ENCODE results near the gene UVRAG.
"Not testable (repeated sequence)": the region's sequence is repeated elsewhere in the genome, so short reads cannot be mapped to it uniquely, and the experiment has no call there.

The UVRAG gene

DNA sequence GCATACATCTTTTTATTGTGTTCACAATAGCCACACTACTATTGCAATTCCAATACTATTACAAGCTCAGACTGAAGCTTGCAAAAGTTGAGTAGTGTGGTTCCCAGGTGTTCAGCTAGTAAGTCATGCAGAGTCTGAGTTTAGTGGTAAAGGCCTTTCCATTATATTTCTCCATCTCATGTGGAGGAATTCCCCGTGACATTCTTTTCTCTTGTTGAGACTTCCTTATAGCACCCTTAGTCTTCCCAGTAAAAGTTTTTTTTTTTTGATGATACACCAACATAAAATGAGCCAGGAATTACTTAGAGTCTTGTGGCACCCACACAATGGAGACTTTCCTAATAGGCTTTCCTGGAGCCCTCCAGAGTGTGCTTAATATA lies 110.8 kb downstream of the UVRAG start:
- Histone ChIP-seq H2AFZ (ENCODE audit: low read length) (no peak overlapping the region), H3K9me3 (ENCODE audit: low read length) (no peaks in the 10 kb centered on the region), H3K4me2 (ENCODE audit: low read length) (no peak overlapping the region), H3K4me1 (ENCODE audit: insufficient read depth, low read length, severe bottlenecking) (no peaks in the 10 kb centered on the region), H3K36me3 (ENCODE audit: insufficient read depth, low read length) (no peaks in the 10 kb centered on the region), H3K27me3 (ENCODE audit: insufficient read depth, low read length) (no peaks in the 10 kb centered on the region), H3K9ac (ENCODE audit: low read length) (no peak overlapping the region), H3K4me3 (ENCODE audit: low read depth, low read length, poor library complexity, severe bottlenecking) (no peak overlapping the region), H3F3A (ENCODE audit: insufficient read depth, low read length) (no peaks in the 10 kb centered on the region), H3K79me2 (ENCODE audit: insufficient read depth, low read length) (no peaks in the 10 kb centered on the region; the same call in none of the 2 replicates), H3K9me2 (ENCODE audit: low read depth, low read length) (no peaks in the 10 kb centered on the region), H3K27ac (ENCODE audit: low read depth, low read length, poor library complexity, severe bottlenecking) (no peak overlapping the region), H4K20me1 (ENCODE audit: insufficient read depth, low read length) (no peaks in the 10 kb centered on the region)
- TF ChIP-seq, protein P1, sequence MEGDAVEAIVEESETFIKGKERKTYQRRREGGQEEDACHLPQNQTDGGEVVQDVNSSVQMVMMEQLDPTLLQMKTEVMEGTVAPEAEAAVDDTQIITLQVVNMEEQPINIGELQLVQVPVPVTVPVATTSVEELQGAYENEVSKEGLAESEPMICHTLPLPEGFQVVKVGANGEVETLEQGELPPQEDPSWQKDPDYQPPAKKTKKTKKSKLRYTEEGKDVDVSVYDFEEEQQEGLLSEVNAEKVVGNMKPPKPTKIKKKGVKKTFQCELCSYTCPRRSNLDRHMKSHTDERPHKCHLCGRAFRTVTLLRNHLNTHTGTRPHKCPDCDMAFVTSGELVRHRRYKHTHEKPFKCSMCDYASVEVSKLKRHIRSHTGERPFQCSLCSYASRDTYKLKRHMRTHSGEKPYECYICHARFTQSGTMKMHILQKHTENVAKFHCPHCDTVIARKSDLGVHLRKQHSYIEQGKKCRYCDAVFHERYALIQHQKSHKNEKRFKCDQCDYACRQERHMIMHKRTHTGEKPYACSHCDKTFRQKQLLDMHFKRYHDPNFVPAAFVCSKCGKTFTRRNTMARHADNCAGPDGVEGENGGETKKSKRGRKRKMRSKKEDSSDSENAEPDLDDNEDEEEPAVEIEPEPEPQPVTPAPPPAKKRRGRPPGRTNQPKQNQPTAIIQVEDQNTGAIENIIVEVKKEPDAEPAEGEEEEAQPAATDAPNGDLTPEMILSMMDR (IDR thresholded peaks at IDR 0.05; ENCODE audit: low read length): no peak
- TF ChIP-seq EZH2 (IDR thresholded peaks at IDR 0.05; ENCODE audit: borderline replicate concordance, low read length): no peak

- TF ChIP-seq, protein P1 (IDR thresholded peaks at IDR 0.05; ENCODE audit: low read length): no peak
- no peak for TF ChIP-seq EZH2 (IDR thresholded peaks at IDR 0.05; ENCODE audit: borderline replicate concordance, low read length)
- H3K79me2 ChIP-seq (ENCODE audit: insufficient read depth, low read length): no peaks in the 10 kb centered on the region
- H3F3A ChIP-seq (ENCODE audit: insufficient read depth, low read length): no peaks in the 10 kb centered on the region; the same call in 1 of the 2 replicates
- H3K9ac ChIP-seq (ENCODE audit: low read length): no peak overlapping the region
- H2AFZ ChIP-seq (ENCODE audit: low read length): no peak overlapping the region
- H3K9me2 ChIP-seq (ENCODE audit: low read depth, low read length): no peaks in the 10 kb centered on the region
- no peaks in the 10 kb centered on the region for H3K27me3 ChIP-seq (ENCODE audit: insufficient read depth, low read length)
- no peak overlapping the region for H3K4me3 ChIP-seq (ENCODE audit: low read depth, low read length, poor library complexity, severe bottlenecking)
- H3K9me3 ChIP-seq (ENCODE audit: low read length): no peaks in the 10 kb centered on the region
- peaks cover 21% of the 10 kb centered on the region for H3K36me3 ChIP-seq (ENCODE audit: insufficient read depth, low read length)
- no peak overlapping the region for H3K27ac ChIP-seq (ENCODE audit: low read depth, low read length, poor library complexity, severe bottlenecking)
- no peaks in the 10 kb centered on the region for H3K4me1 ChIP-seq (ENCODE audit: insufficient read depth, low read length, severe bottlenecking)
- H4K20me1 ChIP-seq (ENCODE audit: insufficient read depth, low read length): no peaks in the 10 kb centered on the region
- no peak overlapping the region for H3K4me2 ChIP-seq (ENCODE audit: low read length)
These were observed 114.7 kb downstream of the UVRAG start for GRCh38 chr11:75929706-75930105.

DNA sequence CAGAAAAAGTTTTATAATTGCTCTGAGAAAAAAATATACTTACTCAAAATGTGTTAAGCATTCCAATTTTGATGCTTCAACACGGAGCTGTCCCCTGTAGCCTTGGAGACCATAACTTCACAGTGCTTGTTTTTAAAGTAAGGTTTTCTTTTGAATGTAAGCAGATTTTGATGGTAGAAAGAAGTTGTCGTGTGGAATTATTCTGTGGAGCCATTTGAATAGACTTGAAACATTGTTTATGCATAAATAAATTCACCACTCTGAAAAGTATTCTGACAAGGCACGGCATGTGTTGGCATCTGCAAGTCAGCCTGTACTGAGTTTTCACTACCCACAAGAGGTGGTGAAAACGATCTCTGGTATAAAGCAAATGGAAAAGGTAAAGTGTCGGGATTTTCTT lies 115.5 kb downstream of the UVRAG start:
- no peak overlapping the region for H3K9ac ChIP-seq (ENCODE audit: low read length)
- no peaks in the 10 kb centered on the region; the same call in 1 of the 2 replicates for H3F3A ChIP-seq (ENCODE audit: insufficient read depth, low read length)
- H3K36me3 ChIP-seq (ENCODE audit: insufficient read depth, low read length): peaks cover 21% of the 10 kb centered on the region
- no peaks in the 10 kb centered on the region for H3K9me3 ChIP-seq (ENCODE audit: low read length)
- TF ChIP-seq EZH2 (IDR thresholded peaks at IDR 0.05; ENCODE audit: borderline replicate concordance, low read length): no peak
- no peaks in the 10 kb centered on the region for H4K20me1 ChIP-seq (ENCODE audit: insufficient read depth, low read length)
- H2AFZ ChIP-seq (ENCODE audit: low read length): no peak overlapping the region
- no peaks in the 10 kb centered on the region for H3K4me1 ChIP-seq (ENCODE audit: insufficient read depth, low read length, severe bottlenecking)
- H3K4me2 ChIP-seq (ENCODE audit: low read length): no peak overlapping the region
- no peak overlapping the region for H3K27ac ChIP-seq (ENCODE audit: low read depth, low read length, poor library complexity, severe bottlenecking)
- no peaks in the 10 kb centered on the region for H3K79me2 ChIP-seq (ENCODE audit: insufficient read depth, low read length)
- no peaks in the 10 kb centered on the region for H3K27me3 ChIP-seq (ENCODE audit: insufficient read depth, low read length)
- H3K4me3 ChIP-seq (ENCODE audit: low read depth, low read length, poor library complexity, severe bottlenecking): no peak overlapping the region
- no peaks in the 10 kb centered on the region for H3K9me2 ChIP-seq (ENCODE audit: low read depth, low read length)

- Histone ChIP-seq H4K20me1 (ENCODE audit: insufficient read depth, low read length) (no peaks in the 10 kb centered on the region), H3F3A (ENCODE audit: insufficient read depth, low read length) (no peaks in the 10 kb centered on the region; the same call in 1 of the 2 replicates), H2AFZ (ENCODE audit: low read length) (no peak overlapping the region), H3K9me3 (ENCODE audit: low read length) (no peaks in the 10 kb centered on the region), H3K4me3 (ENCODE audit: low read depth, low read length, poor library complexity, severe bottlenecking) (no peak overlapping the region), H3K4me1 (ENCODE audit: insufficient read depth, low read length, severe bottlenecking) (no peaks in the 10 kb centered on the region), H3K9me2 (ENCODE audit: low read depth, low read length) (no peaks in the 10 kb centered on the region), H3K79me2 (ENCODE audit: insufficient read depth, low read length) (no peaks in the 10 kb centered on the region), H3K9ac (ENCODE audit: low read length) (no peak overlapping the region), H3K4me2 (ENCODE audit: low read length) (no peak overlapping the region), H3K27me3 (ENCODE audit: insufficient read depth, low read length) (no peaks in the 10 kb centered on the region), H3K36me3 (ENCODE audit: insufficient read depth, low read length) (peaks cover 21% of the 10 kb centered on the region), H3K27ac (ENCODE audit: low read depth, low read length, poor library complexity, severe bottlenecking) (no peak overlapping the region)
- TF ChIP-seq, protein P1 (IDR thresholded peaks at IDR 0.05; ENCODE audit: low read length): no peak
- TF ChIP-seq EZH2 (IDR thresholded peaks at IDR 0.05; ENCODE audit: borderline replicate concordance, low read length): no peak
These were observed 116.1 kb downstream of the UVRAG start for GRCh38 chr11:75931124-75931523.

GRCh38 chr11:75933736-75934135 lies 118.7 kb downstream of the UVRAG start:
- not testable (repeated sequence) for H2AFZ ChIP-seq (ENCODE audit: low read length); H3K4me2 ChIP-seq (ENCODE audit: low read length); H3K9ac ChIP-seq (ENCODE audit: low read length); H3K27ac ChIP-seq (ENCODE audit: low read depth, low read length, poor library complexity, severe bottlenecking); H3K27me3 ChIP-seq (ENCODE audit: insufficient read depth, low read length); H3K9me2 ChIP-seq (ENCODE audit: low read depth, low read length); H3K4me1 ChIP-seq (ENCODE audit: insufficient read depth, low read length, severe bottlenecking); H3K4me3 ChIP-seq (ENCODE audit: low read depth, low read length, poor library complexity, severe bottlenecking); H4K20me1 ChIP-seq (ENCODE audit: insufficient read depth, low read length); H3F3A ChIP-seq (ENCODE audit: insufficient read depth, low read length); H3K9me3 ChIP-seq (ENCODE audit: low read length); H3K79me2 ChIP-seq (ENCODE audit: insufficient read depth, low read length)
- H3K36me3 ChIP-seq (ENCODE audit: insufficient read depth, low read length): peaks cover 21% of the 10 kb centered on the region

Measured in OCI-LY1 (cell line).